Fibroblast of gingiva (primary cell): Measurements from ENCODE around the gene ZSWIM4.
A peak's percentile ranks its signal among the peaks of the same experiment; 100 is the strongest.

ENCODE experiments used
- DNase-seq: peaks from one replicate; pipeline ENCODE4 v3.0.0-alpha.2; 2011; ENCODE audit warnings: low read depth

Gene ZSWIM4

DNA sequence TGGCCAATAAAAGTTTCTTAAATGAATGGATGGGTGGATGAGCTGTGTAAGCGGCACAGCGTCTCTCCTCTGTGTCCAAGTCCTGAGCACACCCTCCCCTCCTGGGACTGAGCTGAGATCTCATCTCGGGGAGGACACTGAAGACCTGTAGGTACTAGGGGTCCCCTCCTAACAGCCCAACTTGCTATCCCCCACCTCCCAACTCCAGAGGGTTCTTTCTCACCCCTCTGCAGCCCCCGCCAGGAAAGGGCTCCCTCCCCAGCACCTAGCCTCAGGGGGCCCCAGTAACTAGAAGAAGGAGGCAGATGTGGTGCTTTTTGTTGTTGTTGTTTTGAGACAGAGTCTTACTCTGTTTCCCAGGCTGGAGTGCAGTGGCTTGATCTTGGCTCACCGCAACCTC lies 80.6 kb downstream of the ZSWIM4 start:
- DNase-seq = no peak

- DNase-seq = no peak
Observed at GRCh38 chr19:13876834-13877233, 81.6 kb downstream of the ZSWIM4 start, which contains the start of gene NANOS3. NANOS3 (plus strand) TSS chr19:13877134; CDS start chr19:13877249, 115 bp downstream.

GRCh38 chr19:13877303-13877702 lies 82.1 kb downstream of the ZSWIM4 start:
- no peak for DNase-seq

DNA sequence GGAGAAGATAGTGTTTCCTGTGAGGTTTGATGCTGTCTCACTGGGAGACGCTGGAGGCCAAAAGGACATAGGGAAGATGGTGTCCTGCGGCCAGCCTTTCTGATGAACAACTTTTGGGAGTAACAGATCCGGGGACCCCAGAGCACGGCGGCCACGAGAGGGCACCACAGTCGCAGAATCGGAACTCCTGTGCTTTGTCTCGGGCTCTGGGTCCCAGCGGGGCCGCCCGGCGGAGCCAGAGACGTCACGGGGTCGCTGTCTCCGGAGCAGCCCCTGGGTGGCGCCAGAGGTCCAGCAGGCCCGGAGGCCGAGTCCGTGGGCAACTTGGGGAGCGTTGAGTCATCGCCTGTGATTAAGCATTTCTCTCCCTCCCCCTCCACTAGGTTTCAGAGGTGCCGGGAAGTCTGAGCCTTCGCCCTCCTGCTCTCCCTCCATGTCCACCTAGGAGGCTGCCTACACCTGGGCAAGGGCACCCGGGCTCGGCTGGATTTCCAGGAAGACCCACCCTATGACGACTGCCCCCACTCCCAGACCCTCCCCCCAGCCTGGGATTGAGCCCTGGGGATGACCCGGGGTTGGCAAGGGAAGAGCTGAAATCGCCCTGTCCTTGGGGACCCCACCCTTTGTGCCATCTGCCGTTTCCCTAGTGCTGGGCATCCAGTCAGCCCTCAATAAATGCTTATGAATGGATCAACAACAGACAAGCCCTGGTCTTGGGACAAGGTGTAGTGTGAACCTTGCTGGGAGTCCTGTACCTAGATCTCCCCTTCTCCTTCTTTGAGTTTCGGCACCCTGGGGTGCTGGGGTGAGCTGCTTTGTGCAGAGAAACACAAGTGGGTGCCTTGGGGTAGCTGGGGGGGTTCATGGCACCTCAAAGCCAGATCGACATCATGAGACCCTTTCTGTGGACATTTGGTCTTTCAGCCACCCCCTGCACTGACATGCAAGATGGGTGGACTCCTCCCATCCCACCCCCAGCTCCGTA lies 85.1 kb downstream of the ZSWIM4 start:
- DNase-seq = peak; percentile 91

GRCh38 chr19:13881251-13881691 lies 86.0 kb downstream of the ZSWIM4 start:
- no peak for DNase-seq
